Measurements from ENCODE around the gene LRRC26.
"Not testable (repeated sequence)": the region's sequence is repeated elsewhere in the genome, so short reads cannot be mapped to it uniquely, and the experiment has no call there.

Gene LRRC26

DNA sequence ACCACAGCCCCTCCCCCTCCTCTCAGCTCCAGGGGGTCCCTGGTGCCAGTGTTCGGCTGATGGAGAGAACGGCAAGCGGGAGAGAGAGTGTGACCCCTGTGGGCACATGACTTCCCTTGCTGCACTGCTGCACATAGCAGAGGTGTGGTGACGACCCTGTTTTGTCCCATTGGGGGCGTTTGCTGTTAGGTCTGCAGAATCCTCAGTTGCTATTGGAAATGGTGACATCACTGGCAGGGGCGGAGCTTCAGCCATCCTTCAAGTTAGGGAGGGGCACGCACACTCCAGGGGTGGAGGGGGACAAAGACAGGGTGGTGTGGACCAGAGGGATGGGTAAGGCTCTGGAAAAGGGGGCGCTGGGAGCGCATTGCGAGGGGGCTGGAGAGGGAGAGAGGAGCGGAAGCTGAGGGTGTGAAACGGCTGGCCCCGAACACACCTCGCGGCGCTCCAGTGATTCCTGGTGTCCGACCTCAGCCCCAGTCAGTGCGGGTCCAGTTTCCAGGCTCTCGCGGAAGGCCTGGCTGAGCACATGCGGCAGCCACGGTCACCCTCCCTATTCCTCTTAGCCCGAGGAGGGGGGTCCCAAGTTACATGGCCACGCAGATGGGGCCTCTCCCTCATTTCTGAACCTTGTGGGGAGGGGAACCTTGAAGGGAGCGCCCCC lies 31.7 kb downstream of the LRRC26 start:
- Histone ChIP-seq H3K27ac (ENCODE audit: low read depth, low read length) (no peak overlapping the region), H3K79me2 (ENCODE audit: control insufficient read depth, insufficient read depth, low read length, unreplicated experiment) (no peaks in the 10 kb centered on the region), H3K4me3 (ENCODE audit: low read depth, low read length) (no peak overlapping the region), H3K27me3 (ENCODE audit: insufficient read depth, low read length) (peaks cover 67% of the 10 kb centered on the region), H3K36me3 (ENCODE audit: insufficient read depth, low read length) (no peaks in the 10 kb centered on the region), H3K4me1 (ENCODE audit: control insufficient read depth, insufficient read depth, low read length, unreplicated experiment) (no peaks in the 10 kb centered on the region), H2AFZ (ENCODE audit: low read length, unreplicated experiment) (no peak overlapping the region)

DNA sequence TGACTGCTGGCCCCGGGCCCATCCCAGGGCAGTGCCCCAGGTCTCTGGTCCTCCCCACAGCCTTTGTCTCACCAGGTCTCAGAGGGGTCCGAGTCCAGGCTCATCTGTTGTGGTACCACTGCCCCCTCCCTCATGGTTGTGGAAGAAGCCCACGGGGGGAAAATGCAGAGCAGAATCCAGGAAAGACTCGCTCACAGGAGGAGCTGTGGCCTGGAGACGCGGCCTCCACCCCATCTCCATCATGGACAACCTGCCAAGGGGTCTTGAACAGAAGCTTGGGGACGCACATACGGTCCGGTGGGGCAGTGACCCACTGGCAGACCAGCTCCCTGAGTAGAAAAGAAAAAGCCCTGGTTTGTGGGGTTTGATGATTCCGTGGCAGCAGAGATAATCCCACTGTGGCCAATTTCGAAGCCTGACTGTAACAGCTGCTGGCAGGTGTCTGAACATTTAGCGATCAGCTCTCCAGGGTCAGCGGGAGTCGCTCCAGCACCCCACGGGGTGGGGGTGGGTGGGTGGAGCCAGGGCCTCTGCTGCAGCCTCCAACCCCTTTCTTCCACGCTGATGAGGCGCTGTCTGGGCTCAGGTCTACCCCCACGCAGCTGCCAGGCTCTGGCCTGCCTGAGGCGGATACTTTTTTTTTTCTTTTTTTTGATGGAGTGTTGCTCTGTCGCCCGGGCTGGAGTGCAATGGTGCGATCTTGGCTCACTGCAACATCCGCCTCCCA lies 32.8 kb downstream of the LRRC26 start:
- no peak overlapping the region for H2AFZ ChIP-seq (ENCODE audit: low read length, unreplicated experiment)
- H3K27me3 ChIP-seq (ENCODE audit: insufficient read depth, low read length) = peaks cover 56% of the 10 kb centered on the region
- no peak overlapping the region for H3K27ac ChIP-seq (ENCODE audit: low read depth, low read length)
- no peaks in the 10 kb centered on the region for H3K4me1 ChIP-seq (ENCODE audit: control insufficient read depth, insufficient read depth, low read length, unreplicated experiment)
- no peak overlapping the region for H3K4me3 ChIP-seq (ENCODE audit: low read depth, low read length)
- no peaks in the 10 kb centered on the region for H3K36me3 ChIP-seq (ENCODE audit: insufficient read depth, low read length)
- H3K79me2 ChIP-seq (ENCODE audit: control insufficient read depth, insufficient read depth, low read length, unreplicated experiment) = no peaks in the 10 kb centered on the region

DNA sequence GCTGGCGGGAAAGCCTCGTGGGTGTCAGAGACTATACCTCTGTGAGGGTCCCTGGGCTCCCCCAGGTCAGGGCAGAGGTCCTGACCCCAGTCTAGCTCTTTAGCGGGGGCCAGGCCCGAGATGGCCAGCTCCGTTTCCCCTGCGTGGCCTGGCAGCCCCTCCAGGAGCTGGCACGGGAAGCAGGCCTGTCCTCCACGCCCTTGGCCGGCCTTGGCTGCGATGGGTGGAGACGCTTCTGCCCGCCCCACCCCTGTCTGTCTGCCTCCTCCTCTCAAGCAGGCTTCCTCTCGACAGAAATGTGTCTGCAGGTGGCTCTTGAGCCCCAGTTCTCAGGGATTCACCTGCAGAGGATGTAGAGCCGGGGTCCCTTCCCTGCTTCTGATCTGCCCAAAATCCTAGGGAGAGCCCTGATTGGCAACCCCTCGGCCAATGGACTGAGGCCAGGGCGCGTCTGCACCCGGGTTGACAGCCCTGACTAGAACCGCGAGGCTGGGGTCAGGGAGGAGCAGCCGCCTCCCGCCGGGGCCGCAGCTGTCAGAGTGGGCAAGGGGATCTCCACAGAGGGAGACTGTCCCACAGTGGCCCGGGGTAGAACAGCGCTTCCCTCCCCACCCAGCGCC lies 33.5 kb downstream of the LRRC26 start:
- Histone ChIP-seq H2AFZ (ENCODE audit: low read length, unreplicated experiment) (no peak overlapping the region), H3K4me3 (ENCODE audit: low read depth, low read length) (no peak overlapping the region), H3K36me3 (ENCODE audit: insufficient read depth, low read length) (no peaks in the 10 kb centered on the region), H3K79me2 (ENCODE audit: control insufficient read depth, insufficient read depth, low read length, unreplicated experiment) (no peaks in the 10 kb centered on the region), H3K27me3 (ENCODE audit: insufficient read depth, low read length) (peaks cover 51% of the 10 kb centered on the region), H3K4me1 (ENCODE audit: control insufficient read depth, insufficient read depth, low read length, unreplicated experiment) (no peaks in the 10 kb centered on the region), H3K27ac (ENCODE audit: low read depth, low read length) (no peak overlapping the region)

DNA sequence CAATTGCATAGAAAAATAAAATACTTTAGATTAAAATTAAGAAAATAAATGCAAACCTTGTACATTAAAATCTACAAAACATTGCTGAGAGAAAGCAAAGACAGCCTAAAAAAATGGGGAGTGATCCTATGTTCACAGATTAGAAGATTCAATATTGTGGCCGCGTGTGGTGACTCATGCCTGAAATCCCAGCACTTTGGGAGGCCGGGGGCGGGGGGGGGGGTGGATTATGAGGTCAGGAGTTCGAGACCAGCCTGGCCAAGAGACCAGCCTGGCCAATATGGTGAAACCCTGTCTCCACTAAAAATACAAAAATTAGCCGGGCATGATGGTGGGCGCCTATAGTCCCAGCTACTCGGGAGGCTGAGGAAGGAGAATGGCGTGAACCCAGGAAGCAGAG lies 34.7 kb downstream of the LRRC26 start:
- peaks cover 39% of the 10 kb centered on the region for H3K27me3 ChIP-seq (ENCODE audit: insufficient read depth, low read length)
- H2AFZ ChIP-seq (ENCODE audit: low read length, unreplicated experiment); H3K36me3 ChIP-seq (ENCODE audit: insufficient read depth, low read length); H3K4me1 ChIP-seq (ENCODE audit: control insufficient read depth, insufficient read depth, low read length, unreplicated experiment); H3K4me3 ChIP-seq (ENCODE audit: low read depth, low read length); H3K27ac ChIP-seq (ENCODE audit: low read depth, low read length); H3K79me2 ChIP-seq (ENCODE audit: control insufficient read depth, insufficient read depth, low read length, unreplicated experiment): not testable (repeated sequence)

DNA sequence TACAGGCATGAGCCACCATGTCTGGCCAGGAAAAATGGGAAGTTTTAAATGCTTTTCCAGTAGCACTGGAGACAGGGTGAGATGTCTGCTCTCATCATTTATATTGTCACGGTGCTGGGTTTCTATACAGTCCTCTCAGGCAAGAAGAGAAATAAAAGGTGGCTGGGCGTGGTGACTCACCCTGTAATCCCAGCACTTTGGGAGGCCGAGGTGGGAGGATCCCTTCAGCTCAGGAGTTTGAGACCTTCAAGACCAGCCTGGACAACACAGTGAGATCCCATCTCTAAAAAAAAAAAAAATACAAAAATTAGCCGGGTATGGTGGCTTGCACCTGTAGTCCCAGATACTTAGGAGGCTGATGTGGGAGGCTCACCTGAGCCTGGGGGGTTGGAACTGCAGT lies 35.7 kb downstream of the LRRC26 start:
- peaks cover 30% of the 10 kb centered on the region for H3K27me3 ChIP-seq (ENCODE audit: insufficient read depth, low read length)
- H2AFZ ChIP-seq (ENCODE audit: low read length, unreplicated experiment) = no peak overlapping the region
- H3K36me3 ChIP-seq (ENCODE audit: insufficient read depth, low read length) = no peaks in the 10 kb centered on the region
- H3K4me1 ChIP-seq (ENCODE audit: control insufficient read depth, insufficient read depth, low read length, unreplicated experiment) = no peaks in the 10 kb centered on the region
- no peak overlapping the region for H3K27ac ChIP-seq (ENCODE audit: low read depth, low read length)
- peaks cover 2% of the 10 kb centered on the region for H3K79me2 ChIP-seq (ENCODE audit: control insufficient read depth, insufficient read depth, low read length, unreplicated experiment)
- no peak overlapping the region for H3K4me3 ChIP-seq (ENCODE audit: low read depth, low read length)

DNA sequence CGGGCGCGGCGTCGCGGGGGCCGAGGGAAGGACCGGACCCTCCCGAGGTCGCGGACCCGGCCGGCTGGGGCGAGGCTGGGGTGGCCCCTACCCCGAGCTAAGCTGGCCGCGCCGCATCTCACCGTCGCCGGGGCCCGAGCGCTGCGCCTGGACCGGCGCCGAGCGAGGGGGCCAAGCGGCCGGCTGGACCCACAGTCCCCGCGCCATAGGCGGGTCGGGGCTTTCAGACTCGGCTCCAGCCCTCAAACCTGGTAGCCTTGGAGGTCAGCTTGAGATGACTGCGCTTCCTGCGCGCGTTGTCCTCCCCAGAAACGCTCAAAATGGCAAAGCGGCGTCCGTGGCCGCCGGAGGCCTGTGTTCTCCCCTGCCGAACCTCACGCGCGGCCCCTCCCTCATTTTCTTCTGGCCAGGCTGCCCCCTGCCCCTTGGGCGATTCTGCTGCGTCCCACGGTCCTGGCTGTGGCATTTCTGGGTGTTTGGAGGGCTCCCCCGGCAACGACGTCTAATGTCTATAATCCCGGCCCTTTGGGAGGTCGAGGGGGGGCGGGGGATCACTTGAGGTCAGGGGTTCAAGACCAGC lies 39.6 kb downstream of the LRRC26 start:
- Histone ChIP-seq H2AFZ (ENCODE audit: low read length, unreplicated experiment) (peak overlapping the region; percentile 19), H3K79me2 (ENCODE audit: control insufficient read depth, insufficient read depth, low read length, unreplicated experiment) (peaks cover 25% of the 10 kb centered on the region), H3K4me1 (ENCODE audit: control insufficient read depth, insufficient read depth, low read length, unreplicated experiment) (peaks cover 15% of the 10 kb centered on the region), H3K27ac (ENCODE audit: low read depth, low read length) (peak overlapping the region; percentile 22; the same call in 1 of the 2 replicates), H3K36me3 (ENCODE audit: insufficient read depth, low read length) (no peaks in the 10 kb centered on the region), H3K27me3 (ENCODE audit: insufficient read depth, low read length) (no peaks in the 10 kb centered on the region), H3K4me3 (ENCODE audit: low read depth, low read length) (peak overlapping the region; percentile 80)

DNA sequence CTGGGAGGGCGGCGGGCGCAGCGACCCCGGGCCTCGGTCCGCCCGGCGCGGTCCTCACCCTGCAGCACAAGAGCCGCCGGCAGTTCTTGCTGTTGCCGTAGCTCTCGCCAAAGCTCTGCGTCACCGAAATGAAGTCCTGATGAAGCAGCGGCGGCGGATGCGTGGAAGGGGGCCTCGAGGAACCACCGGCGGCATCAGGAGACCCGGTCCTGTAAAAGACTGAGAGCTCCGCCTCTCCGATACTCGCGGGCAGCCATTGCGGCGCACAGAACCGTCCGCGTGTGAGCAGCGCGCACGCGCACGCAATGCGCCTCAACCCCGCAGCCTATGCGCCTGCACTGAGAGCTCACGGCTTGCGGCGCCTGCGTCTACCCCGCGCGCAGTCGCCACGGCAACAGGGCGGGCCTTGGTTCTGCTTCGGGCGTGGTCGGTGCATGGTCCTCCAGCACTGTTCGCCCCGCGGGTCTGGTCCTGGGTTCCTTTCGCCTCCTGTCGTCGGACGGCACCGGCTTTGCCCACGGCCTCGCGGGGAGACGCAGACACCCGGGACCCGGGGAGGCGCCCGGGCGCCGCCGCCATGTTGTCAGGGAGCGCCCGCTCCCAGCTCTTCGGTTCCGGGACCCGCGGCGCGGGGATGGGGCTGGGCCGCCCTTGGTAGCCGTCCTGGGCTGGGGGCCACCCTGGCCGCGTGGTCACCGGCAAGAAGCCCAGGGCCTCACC lies 40.2 kb downstream of the LRRC26 start:
- Histone ChIP-seq H3K4me3 (ENCODE audit: low read depth, low read length) (peak overlapping the region; percentile 80), H2AFZ (ENCODE audit: low read length, unreplicated experiment) (peak overlapping the region; percentile 19), H3K27ac (ENCODE audit: low read depth, low read length) (peak overlapping the region; percentile 22; the same call in 1 of the 2 replicates), H3K27me3 (ENCODE audit: insufficient read depth, low read length) (no peaks in the 10 kb centered on the region), H3K4me1 (ENCODE audit: control insufficient read depth, insufficient read depth, low read length, unreplicated experiment) (peaks cover 15% of the 10 kb centered on the region), H3K79me2 (ENCODE audit: control insufficient read depth, insufficient read depth, low read length, unreplicated experiment) (peaks cover 25% of the 10 kb centered on the region), H3K36me3 (ENCODE audit: insufficient read depth, low read length) (no peaks in the 10 kb centered on the region)

DNA sequence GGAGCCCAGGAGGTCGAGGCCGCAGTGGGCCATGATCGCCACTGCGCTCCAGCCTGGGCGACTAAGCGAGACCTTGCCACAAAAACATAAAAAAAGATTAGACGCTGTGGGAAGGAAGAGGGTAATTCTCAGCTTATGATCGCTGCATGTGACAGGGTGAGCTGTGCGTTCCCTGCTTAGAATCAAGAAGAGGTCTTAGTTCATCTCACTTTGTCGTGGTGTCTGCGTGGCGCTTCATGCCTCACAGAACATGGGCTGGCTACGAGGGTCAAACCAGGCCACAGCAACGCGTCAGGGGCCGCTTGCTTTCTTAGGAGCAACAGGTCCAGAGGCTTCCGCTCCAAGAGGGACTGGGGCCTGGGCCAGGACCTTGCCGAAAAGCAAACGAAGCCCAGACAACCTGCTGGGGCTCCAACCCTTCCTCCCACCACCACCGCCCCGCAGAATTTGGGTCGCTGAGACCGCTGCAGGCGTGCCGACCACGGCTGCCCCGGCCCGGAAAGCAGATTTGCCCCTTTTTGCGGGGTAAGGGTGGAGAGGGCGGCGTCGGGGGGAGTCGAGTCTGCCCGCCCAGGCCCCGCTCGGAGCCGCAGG lies 40.9 kb downstream of the LRRC26 start:
- H2AFZ ChIP-seq (ENCODE audit: low read length, unreplicated experiment) = peak overlapping the region; percentile 19
- H3K4me1 ChIP-seq (ENCODE audit: control insufficient read depth, insufficient read depth, low read length, unreplicated experiment) = peaks cover 15% of the 10 kb centered on the region
- no peaks in the 10 kb centered on the region for H3K27me3 ChIP-seq (ENCODE audit: insufficient read depth, low read length)
- H3K36me3 ChIP-seq (ENCODE audit: insufficient read depth, low read length) = no peaks in the 10 kb centered on the region
- H3K27ac ChIP-seq (ENCODE audit: low read depth, low read length) = no peak overlapping the region; the same call in 1 of the 2 replicates
- H3K79me2 ChIP-seq (ENCODE audit: control insufficient read depth, insufficient read depth, low read length, unreplicated experiment) = peaks cover 25% of the 10 kb centered on the region
- H3K4me3 ChIP-seq (ENCODE audit: low read depth, low read length) = peak overlapping the region; percentile 80

DNA sequence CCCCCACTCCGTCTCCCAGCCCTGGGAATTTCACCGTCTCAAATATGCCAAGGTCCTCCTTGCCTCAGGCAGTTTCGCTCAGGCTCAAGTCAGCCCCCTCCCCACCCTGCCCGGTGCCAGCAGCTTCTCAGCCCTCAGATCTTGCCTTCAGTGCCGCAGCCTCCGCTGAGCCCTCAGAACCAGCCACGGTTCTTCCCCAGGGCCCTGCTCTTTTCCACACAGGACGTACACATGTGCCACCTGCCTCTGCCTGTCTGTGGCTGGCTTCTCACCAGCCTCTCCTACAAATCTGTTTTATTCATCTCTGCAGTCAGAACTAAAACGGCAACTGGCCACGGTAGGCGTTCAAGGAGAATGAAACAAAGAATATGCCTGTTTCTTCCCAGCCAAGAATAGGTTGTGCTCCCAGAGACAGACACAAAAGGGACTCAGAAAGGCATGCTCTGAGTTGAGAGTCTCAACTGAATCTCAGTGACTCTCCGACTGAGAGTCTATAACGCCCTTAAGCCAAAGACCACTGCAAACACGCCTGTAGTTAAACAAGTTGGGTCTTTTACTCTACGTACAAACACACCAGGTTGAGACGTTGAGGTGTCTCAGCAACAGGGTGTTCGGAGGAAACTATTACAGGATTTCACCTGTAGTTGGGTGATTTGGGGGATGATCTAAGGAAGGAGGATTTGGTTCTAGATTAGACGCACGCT lies 41.5 kb downstream of the LRRC26 start:
- Histone ChIP-seq H3K4me1 (ENCODE audit: control insufficient read depth, insufficient read depth, low read length, unreplicated experiment) (peaks cover 15% of the 10 kb centered on the region), H3K27ac (ENCODE audit: low read depth, low read length) (no peak overlapping the region; the same call in 1 of the 2 replicates), H2AFZ (ENCODE audit: low read length, unreplicated experiment) (no peak overlapping the region), H3K27me3 (ENCODE audit: insufficient read depth, low read length) (no peaks in the 10 kb centered on the region), H3K79me2 (ENCODE audit: control insufficient read depth, insufficient read depth, low read length, unreplicated experiment) (peaks cover 25% of the 10 kb centered on the region), H3K4me3 (ENCODE audit: low read depth, low read length) (peak overlapping the region; percentile 80), H3K36me3 (ENCODE audit: insufficient read depth, low read length) (no peaks in the 10 kb centered on the region)
